ENCODE results near the gene EDA.
"Not testable (repeated sequence)": the region's sequence is repeated elsewhere in the genome, so short reads cannot be mapped to it uniquely, and the experiment has no call there.

DNA sequence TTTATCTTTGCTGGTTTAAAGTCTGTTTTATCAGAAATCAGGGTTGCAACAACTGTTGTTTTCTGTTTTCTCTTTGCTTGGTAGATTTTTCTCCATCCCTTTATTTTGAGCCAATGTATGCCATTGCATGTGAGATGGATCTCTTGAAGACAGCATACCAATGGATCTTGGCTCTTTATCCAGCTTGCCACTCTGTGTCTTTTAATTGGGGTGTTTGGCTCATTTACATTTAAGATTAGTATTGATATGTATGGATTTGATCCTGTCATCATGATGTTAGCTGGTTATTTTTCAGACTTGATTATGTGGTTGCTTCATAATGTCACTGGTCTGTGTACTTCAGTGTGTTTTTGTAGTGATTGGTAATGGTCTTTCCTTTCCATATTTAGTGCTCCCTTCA, 244.1 kb downstream of the EDA start:
- TF ChIP-seq, protein P1, sequence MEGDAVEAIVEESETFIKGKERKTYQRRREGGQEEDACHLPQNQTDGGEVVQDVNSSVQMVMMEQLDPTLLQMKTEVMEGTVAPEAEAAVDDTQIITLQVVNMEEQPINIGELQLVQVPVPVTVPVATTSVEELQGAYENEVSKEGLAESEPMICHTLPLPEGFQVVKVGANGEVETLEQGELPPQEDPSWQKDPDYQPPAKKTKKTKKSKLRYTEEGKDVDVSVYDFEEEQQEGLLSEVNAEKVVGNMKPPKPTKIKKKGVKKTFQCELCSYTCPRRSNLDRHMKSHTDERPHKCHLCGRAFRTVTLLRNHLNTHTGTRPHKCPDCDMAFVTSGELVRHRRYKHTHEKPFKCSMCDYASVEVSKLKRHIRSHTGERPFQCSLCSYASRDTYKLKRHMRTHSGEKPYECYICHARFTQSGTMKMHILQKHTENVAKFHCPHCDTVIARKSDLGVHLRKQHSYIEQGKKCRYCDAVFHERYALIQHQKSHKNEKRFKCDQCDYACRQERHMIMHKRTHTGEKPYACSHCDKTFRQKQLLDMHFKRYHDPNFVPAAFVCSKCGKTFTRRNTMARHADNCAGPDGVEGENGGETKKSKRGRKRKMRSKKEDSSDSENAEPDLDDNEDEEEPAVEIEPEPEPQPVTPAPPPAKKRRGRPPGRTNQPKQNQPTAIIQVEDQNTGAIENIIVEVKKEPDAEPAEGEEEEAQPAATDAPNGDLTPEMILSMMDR (IDR thresholded peaks at IDR 0.05): not testable (repeated sequence)
- TF ChIP-seq EP300 (IDR thresholded peaks at IDR 0.05): not testable (repeated sequence)
